Left ventricle myocardium inferior (tissue), 1 donor: ENCODE data around the gene MYCT1. TPM values are rescaled to one million over a fixed set of nuclear protein-coding genes. Genes with fewer than 3 reads are reported as not detected.
"Not testable (repeated sequence)": the region's sequence is repeated elsewhere in the genome, so short reads cannot be mapped to it uniquely, and the experiment has no call there.

Source experiments
- DNase-seq: peaks from one replicate; pipeline ENCODE4 v3.0.0-alpha.2; 2020
- H3K27ac ChIP-seq: fragments of 200-600 bp; replicated peaks from 2 replicates; pipeline ENCODE4 v1.8.0; 2021
- H3K27me3 ChIP-seq: fragments of 200-600 bp; 2 replicates; pipeline ENCODE4 v1.8.0; 2021; ENCODE audit warnings: low read depth
- H3K36me3 ChIP-seq: fragments of 200-600 bp; 2 replicates; pipeline ENCODE4 v1.8.0; 2021
- H3K4me1 ChIP-seq: fragments of 200-600 bp; 2 replicates; pipeline ENCODE4 v1.8.0; 2021
- H3K4me3 ChIP-seq: fragments of 200-600 bp; 2 replicates; pipeline ENCODE4 v1.8.0; 2021; ENCODE audit warnings: mild to moderate bottlenecking, moderate library complexity
- H3K9me3 ChIP-seq: fragments of 200-600 bp; replicated peaks from 2 replicates; pipeline ENCODE4 v1.8.0; 2021
- intact Hi-C: fragments of 100-400 bp; cut with micrococcal nuclease; formaldehyde crosslinking; loops from one replicate; pipeline ENCODE4 v1.11.0; 2022
- total RNA-seq: library from RNA; stranded (reverse); fragmentation: NEBNext Ultra II Directional; extraction: Animal tissue kit (Norgen Biotek cat#: 25700); gene quantifications from one replicate; pipeline ENCODE4 v1.2.1, GENCODE V29; 2021
- TF ChIP-seq, protein P1 (sequence below): fragments of 200-600 bp; IDR thresholded peaks from 2 replicates; pipeline ENCODE4 v1.8.0; 2021; ENCODE audit warnings: antibody characterized with exemption, mild to moderate bottlenecking, borderline replicate concordance
- donor health status: DM: no; HTN: yes; CAD: no; lungs with severe emphysema.

Gene MYCT1
- total RNA-seq, 1 donor from 2014 or later = 15.0 TPM

DNA sequence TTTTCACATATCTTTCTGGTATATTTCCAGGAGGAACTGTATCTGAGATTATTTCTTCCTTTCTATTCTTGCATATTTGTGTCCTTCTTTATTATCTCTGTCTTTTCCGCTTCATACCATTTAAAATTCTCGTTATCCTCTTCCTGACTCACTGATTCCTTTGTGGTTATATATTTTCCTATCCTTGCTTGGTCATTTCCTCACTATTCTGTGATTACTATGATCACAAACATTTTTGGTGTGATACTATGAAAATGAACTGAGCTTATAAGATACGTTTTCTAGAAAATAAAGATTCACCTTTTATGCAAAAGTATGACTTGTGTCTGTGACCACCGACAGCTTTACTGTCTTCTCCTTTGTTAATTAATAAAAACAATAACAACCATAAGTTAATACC, 26.5 kb upstream of the MYCT1 start:
- Histone ChIP-seq H3K4me1 (no peaks in the 10 kb centered on the region), H3K9me3 (peaks cover 10% of the 10 kb centered on the region), H3K27me3 (no peaks in the 10 kb centered on the region), H3K4me3 (no peak overlapping the region), H3K36me3 (no peaks in the 10 kb centered on the region), H3K27ac (no peak overlapping the region)
- no peak for DNase-seq
- intact Hi-C loops = no loop called here
- TF ChIP-seq, protein P1, sequence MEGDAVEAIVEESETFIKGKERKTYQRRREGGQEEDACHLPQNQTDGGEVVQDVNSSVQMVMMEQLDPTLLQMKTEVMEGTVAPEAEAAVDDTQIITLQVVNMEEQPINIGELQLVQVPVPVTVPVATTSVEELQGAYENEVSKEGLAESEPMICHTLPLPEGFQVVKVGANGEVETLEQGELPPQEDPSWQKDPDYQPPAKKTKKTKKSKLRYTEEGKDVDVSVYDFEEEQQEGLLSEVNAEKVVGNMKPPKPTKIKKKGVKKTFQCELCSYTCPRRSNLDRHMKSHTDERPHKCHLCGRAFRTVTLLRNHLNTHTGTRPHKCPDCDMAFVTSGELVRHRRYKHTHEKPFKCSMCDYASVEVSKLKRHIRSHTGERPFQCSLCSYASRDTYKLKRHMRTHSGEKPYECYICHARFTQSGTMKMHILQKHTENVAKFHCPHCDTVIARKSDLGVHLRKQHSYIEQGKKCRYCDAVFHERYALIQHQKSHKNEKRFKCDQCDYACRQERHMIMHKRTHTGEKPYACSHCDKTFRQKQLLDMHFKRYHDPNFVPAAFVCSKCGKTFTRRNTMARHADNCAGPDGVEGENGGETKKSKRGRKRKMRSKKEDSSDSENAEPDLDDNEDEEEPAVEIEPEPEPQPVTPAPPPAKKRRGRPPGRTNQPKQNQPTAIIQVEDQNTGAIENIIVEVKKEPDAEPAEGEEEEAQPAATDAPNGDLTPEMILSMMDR = no peak

DNA sequence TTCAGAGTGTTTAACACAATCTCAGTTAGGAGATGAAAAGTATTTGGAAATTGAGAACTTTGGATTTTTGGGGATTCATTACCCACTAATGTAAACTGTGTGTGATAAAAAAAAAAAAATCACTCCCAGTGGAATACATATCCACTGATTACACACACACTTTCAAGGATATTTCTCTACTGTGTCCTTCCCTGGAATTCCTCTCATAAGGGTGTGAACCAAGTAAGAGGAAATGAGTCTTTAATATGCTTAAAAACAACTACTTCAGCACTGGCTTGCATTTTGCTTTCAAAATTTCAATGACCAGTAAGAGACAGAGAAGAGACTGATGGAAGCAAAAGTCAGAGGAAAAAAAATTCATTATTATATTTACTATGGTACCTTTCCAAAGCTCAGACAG, 24.5 kb upstream of the MYCT1 start:
- no peak for DNase-seq
- Histone ChIP-seq H3K27me3 (no peaks in the 10 kb centered on the region), H3K36me3 (no peaks in the 10 kb centered on the region), H3K4me3 (no peak overlapping the region), H3K27ac (peak overlapping the region; percentile 21), H3K9me3 (no peaks in the 10 kb centered on the region), H3K4me1 (no peaks in the 10 kb centered on the region)
- TF ChIP-seq, protein P1 = no peak
- intact Hi-C loops = no loop called here

DNA sequence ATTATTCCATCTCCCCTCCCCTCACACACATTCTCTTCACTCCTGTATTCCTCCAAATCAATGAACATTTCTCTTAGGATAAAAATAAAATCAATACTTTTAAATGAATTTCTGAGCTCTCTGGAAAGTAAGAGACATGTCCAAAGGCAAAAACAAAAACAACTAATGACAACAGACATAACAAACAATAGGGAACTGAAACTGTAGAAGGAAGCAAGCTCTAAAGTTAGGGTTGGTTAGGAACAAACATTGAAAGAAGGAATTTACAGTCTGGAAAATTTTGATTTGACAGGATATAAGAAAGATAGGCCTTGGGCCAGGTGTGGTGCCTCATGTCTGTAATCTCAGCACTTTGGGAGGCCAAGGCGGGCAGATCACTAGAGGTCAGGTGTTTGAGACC, 17.5 kb upstream of the MYCT1 start:
- peaks cover 7% of the 10 kb centered on the region for H3K4me1 ChIP-seq
- H3K27me3 ChIP-seq = no peaks in the 10 kb centered on the region
- intact Hi-C loops = no loop called here
- H3K36me3 ChIP-seq = no peaks in the 10 kb centered on the region
- no peaks in the 10 kb centered on the region for H3K9me3 ChIP-seq
- TF ChIP-seq, protein P1 = no peak
- H3K4me3 ChIP-seq = no peak overlapping the region
- H3K27ac ChIP-seq = no peak overlapping the region
- DNase-seq = no peak

DNA sequence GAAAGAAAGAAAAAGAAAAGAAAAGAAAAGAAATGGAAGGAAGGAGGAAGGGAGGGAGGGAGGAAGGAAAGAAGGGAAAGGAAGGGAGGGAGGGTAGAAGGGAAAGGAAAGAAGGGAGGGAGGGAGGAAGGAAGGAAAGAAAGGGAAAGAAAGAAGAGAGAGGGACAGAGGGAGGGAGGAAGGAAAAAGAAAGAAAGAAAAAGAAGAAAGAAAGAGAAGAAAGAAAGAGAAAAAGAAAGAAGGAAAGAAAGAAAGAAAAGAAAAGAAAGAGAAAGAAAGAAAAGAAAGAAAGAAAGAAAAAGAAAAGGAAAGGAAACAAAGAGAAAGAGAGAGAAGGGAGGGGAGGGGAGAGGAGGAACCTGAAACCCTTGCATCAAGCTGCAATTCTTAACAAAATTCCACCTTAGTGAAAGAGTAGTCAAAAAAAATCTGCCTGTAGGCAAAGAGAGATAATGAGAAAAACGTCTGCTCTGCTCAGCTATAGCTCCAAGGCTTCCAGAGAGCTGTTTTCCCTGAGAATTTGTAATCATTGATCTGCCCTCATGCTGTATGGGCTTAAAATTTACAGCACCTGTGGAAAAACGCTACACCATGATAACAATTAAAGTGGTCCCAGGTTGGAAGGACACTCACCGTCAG, 16.7 kb upstream of the MYCT1 start:
- intact Hi-C loops = no loop called here
- Histone ChIP-seq H3K9me3 (no peaks in the 10 kb centered on the region), H3K4me3 (no peak overlapping the region), H3K27me3 (no peaks in the 10 kb centered on the region), H3K4me1 (peaks cover 7% of the 10 kb centered on the region), H3K36me3 (no peaks in the 10 kb centered on the region), H3K27ac (no peak overlapping the region)
- TF ChIP-seq, protein P1 = no peak
- DNase-seq = no peak

DNA sequence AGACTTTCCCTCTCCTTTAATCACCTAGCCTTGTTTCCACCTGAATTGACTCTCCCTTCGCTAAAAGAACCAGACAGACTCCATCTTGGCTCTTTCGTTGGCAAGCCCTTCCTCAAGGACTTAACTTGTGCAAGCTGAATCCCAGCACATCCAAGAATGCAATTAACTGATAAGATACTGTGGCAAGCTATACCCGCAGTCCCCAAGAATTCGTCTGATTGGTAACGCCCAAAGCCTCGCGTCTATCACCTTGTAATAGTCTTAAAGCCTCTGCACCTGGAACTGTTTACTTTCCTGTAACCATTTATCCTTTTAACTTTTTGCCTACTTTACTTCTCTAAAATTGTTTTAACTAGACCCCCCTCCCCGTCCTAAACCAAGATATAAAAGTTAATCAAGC, 15.6 kb upstream of the MYCT1 start:
- TF ChIP-seq, protein P1 = no peak

DNA sequence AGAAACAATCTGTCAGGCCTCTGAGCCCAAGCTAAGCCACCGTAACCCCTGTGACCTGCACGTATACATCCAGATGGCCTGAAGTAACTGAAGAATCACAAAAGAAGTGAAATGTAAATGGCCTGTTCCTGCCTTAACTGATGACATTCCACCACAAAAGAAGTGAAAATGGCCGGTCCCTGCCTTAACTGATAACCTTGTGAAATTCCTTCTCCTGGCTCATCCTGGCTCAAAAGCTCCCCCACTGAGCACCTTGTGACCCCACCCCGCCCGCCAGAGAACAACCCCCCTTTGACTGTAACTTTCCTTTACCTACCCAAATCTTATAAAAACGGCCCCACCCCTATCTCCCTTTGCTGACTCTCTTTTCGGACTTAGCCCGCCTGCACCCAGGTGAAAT, 14.8 kb upstream of the MYCT1 start:
- intact Hi-C loops, H3K27ac ChIP-seq, H3K27me3 ChIP-seq, H3K4me1 ChIP-seq, H3K36me3 ChIP-seq, H3K4me3 ChIP-seq, H3K9me3 ChIP-seq, DNase-seq: not testable (repeated sequence)

More for the DNA sequence above, 15.6 kb upstream of the MYCT1 start:
- Histone ChIP-seq H3K4me1 (peaks cover 7% of the 10 kb centered on the region), H3K27ac (no peak overlapping the region), H3K4me3 (no peak overlapping the region), H3K9me3 (no peaks in the 10 kb centered on the region), H3K27me3 (no peaks in the 10 kb centered on the region), H3K36me3 (no peaks in the 10 kb centered on the region)
- intact Hi-C loops = no loop called here
- no peak for DNase-seq
